Suprapubic skin (tissue), 4 donors: Measurements from ENCODE around the gene KIF6. TPM values are rescaled to one million over a fixed set of nuclear protein-coding genes. Genes with fewer than 3 reads are reported as not detected.

ENCODE experiments used
- DNase-seq, 2 donors: peaks; one replicate each; pipeline ENCODE4 v3.0.0-alpha.2; 2019; ENCODE audit warnings: low spot score in 2 of 2
- H3K27ac ChIP-seq: fragments of 200-600 bp; sonication (generic); one replicate; pipeline ENCODE4 v1.5.1; 2019
- H3K27me3 ChIP-seq: fragments of 200-600 bp; sonication (generic); one replicate; pipeline ENCODE4 v1.5.1; 2019
- H3K36me3 ChIP-seq: fragments of 200-600 bp; sonication (generic); one replicate; pipeline ENCODE4 v1.5.1; 2019
- H3K4me1 ChIP-seq: fragments of 200-600 bp; sonication (generic); one replicate; pipeline ENCODE4 v1.5.1; 2019
- H3K4me3 ChIP-seq: fragments of 200-600 bp; sonication (generic); one replicate; pipeline ENCODE4 v1.5.1; 2019; ENCODE audit warnings: mild to moderate bottlenecking
- H3K9me3 ChIP-seq: fragments of 200-600 bp; sonication (generic); one replicate; pipeline ENCODE4 v1.5.1; 2019
- CTCF ChIP-seq, 2 donors: fragments of 200-600 bp in 1 of 2; fragments of 450-650 bp in 1 of 2; sonication (generic) in 1 of 2; IDR thresholded peaks; one replicate each; pipeline ENCODE4 v1.5.1; 2016 to 2019; ENCODE audit warnings: antibody characterized with exemption in 2 of 2, mild to moderate bottlenecking in 1 of 2, moderate library complexity in 1 of 2
- EP300 ChIP-seq: sonication (generic); formaldehyde crosslinking; IDR thresholded peaks from one replicate; pipeline ENCODE4 v1.6.1; 2017; ENCODE audit warnings: antibody characterized with exemption
- POLR2A ChIP-seq, 2 donors: fragments of 450-650 bp; IDR thresholded peaks; one replicate each; pipeline ENCODE4 v1.6.1; 2017; ENCODE audit warnings: antibody characterized with exemption in 2 of 2, mild to moderate bottlenecking in 2 of 2, moderate library complexity in 2 of 2
- POLR2AphosphoS5 ChIP-seq, 3 donors: sonication (generic); formaldehyde crosslinking; IDR thresholded peaks; one replicate each; pipeline ENCODE4 v1.6.1; 2017; ENCODE audit warnings: antibody characterized with exemption in 3 of 3
- WGBS: methylation state at CpG from one replicate; pipeline ENCODE4 v1.1.5; 2018; 5-methylcytosine and 5-hydroxymethylcytosine counted together
- total RNA-seq, 4 donors: library from RNA; depleted of rRNA; stranded (reverse); fragments of >200 nt; gene quantifications; one replicate each; pipeline ENCODE4 v1.1.0, GENCODE V29; 2016

The KIF6 gene
- total RNA-seq, 4 donors from 2014 or later: 0.18 to 1.1 TPM; not detected in 2

- Histone ChIP-seq H3K4me3 (no peak overlapping the region), H3K27me3 (no peaks in the 10 kb centered on the region), H3K4me1 (peaks cover 7% of the 10 kb centered on the region), H3K27ac (no peak overlapping the region), H3K36me3 (no peaks in the 10 kb centered on the region), H3K9me3 (no peaks in the 10 kb centered on the region)
- DNase-seq: no peak
- TF ChIP-seq POLR2AphosphoS5 (IDR thresholded peaks at IDR 0.05) (no peak), EP300 (no peak), CTCF (IDR thresholded peaks at IDR 0.05) (no peak), POLR2A (IDR thresholded peaks at IDR 0.05) (no peak)
- WGBS: 92% methylated on average over 9 of the region's 9 CpGs
Measured at GRCh38 chr6:39360378-39360777, 364.8 kb downstream of the KIF6 start.

DNA sequence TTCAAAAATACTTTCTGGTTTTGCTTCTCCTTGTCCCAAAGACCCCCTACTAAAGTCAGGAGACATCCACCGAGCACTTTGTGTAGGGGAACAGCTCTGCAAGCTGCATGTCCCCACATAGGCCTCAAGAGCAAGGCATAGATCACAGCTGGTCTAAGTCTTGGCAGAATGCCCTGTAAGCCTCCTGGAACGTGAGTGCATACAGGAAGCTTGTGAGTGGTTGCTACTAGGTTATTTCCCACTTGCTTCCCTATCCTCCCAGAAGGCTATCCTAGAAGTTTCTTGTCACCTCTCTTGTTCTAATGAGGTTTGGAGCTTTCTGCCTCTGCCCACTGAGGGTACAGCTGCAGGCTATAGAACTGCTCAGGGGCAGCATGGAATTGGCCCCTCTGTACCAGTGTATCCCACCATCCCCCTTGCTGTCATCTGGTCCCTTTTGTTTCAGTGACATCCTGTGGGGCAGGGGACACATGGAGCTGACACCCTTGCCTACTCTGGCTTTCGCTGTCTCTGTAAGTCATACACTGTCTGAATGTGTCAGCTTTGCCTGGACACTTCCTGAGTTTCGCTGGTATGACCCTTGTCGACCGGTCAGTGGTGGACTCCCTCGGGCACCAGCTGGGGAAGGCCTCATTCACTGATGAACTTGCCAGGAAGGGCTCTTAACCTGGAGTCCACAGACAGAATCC is 367.1 kb downstream of the KIF6 start:
- Histone ChIP-seq H3K36me3 (no peaks in the 10 kb centered on the region), H3K27me3 (no peaks in the 10 kb centered on the region), H3K4me1 (peaks cover 7% of the 10 kb centered on the region), H3K4me3 (no peak overlapping the region), H3K9me3 (no peaks in the 10 kb centered on the region), H3K27ac (no peak overlapping the region)
- no peak for DNase-seq
- TF ChIP-seq EP300: no peak
- no peak for TF ChIP-seq POLR2AphosphoS5 (IDR thresholded peaks at IDR 0.05)
- WGBS: 63% methylated on average over 7 of the region's 7 CpGs

GRCh38 chr6:39353698-39354315 is 371.4 kb downstream of the KIF6 start:
- Histone ChIP-seq H3K27me3 (no peaks in the 10 kb centered on the region), H3K27ac (no peak overlapping the region), H3K4me3 (no peak overlapping the region), H3K9me3 (no peaks in the 10 kb centered on the region), H3K36me3 (no peaks in the 10 kb centered on the region), H3K4me1 (no peaks in the 10 kb centered on the region)
- no peak for DNase-seq
- no peak for TF ChIP-seq POLR2AphosphoS5 (IDR thresholded peaks at IDR 0.05)
- 100% methylated on average over 2 of the region's 7 CpGs for WGBS

- 78% methylated on average over 12 of the region's 13 CpGs for WGBS
- Histone ChIP-seq H3K9me3 (no peaks in the 10 kb centered on the region), H3K36me3 (no peaks in the 10 kb centered on the region), H3K27ac (no peak overlapping the region), H3K4me1 (no peaks in the 10 kb centered on the region), H3K27me3 (no peaks in the 10 kb centered on the region), H3K4me3 (no peak overlapping the region)
- TF ChIP-seq EP300 (no peak), POLR2AphosphoS5 (IDR thresholded peaks at IDR 0.05) (no peak), CTCF (IDR thresholded peaks at IDR 0.05) (no peak), POLR2A (IDR thresholded peaks at IDR 0.05) (no peak)
- no peak for DNase-seq
Measured at GRCh38 chr6:39350723-39351505, 374.3 kb downstream of the KIF6 start.

- WGBS: 95% methylated on average over 15 of the region's 15 CpGs
- Histone ChIP-seq H3K27me3 (no peaks in the 10 kb centered on the region), H3K4me1 (no peaks in the 10 kb centered on the region), H3K27ac (no peak overlapping the region), H3K36me3 (no peaks in the 10 kb centered on the region), H3K9me3 (no peaks in the 10 kb centered on the region), H3K4me3 (no peak overlapping the region)
- DNase-seq: no peak
- TF ChIP-seq EP300: no peak
- no peak for TF ChIP-seq CTCF (IDR thresholded peaks at IDR 0.05)
- no peak for TF ChIP-seq POLR2AphosphoS5 (IDR thresholded peaks at IDR 0.05)
- no peak for TF ChIP-seq POLR2A (IDR thresholded peaks at IDR 0.05)
Measured at GRCh38 chr6:39348740-39349139, 376.5 kb downstream of the KIF6 start.
